Measurements from ENCODE around the gene CYP3A5. TPM values are rescaled to one million over a fixed set of nuclear protein-coding genes. Genes with fewer than 3 reads are reported as not detected.
A peak's percentile ranks its signal among the peaks of the same experiment; 100 is the strongest.
"Not testable (repeated sequence)": the region's sequence is repeated elsewhere in the genome, so short reads cannot be mapped to it uniquely, and the experiment has no call there.

CYP3A5 gene
- total RNA-seq, 1 donor from 2014 or later = 1.0 TPM

DNA sequence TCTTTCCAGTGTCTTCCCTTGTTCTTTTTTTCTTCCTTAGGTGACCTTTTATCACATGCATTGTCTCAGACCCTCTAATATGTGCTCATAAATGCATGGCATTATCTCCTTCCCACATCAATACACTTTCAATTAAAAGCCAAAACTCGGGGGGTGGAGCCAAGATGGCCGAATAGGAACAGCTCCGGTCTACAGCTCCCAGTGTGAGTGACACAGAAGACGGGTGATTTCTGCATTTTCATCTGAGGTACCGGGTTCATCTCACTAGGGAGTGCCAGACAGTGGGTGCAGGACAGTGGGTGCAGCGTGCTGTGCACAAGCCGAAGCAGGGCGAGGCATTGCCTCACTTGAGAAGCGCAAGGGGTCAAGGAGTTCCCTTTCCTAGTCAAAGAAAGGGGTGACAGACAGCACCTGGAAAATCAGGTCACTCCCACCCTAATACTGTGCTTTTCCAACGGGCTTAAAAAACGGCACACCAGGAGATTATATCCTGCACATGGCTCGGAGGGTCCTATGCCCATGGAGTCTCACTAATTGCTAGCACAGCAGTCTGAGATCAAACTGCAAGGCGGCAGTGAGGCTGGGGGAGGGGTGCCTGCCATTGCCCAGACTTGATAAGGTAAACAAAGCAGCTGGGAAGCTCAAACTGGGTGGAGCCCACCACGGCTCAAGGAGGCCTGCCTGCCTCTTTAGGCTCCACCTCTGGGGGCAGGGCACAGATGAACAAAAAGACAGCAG lies 6.2 kb upstream of the CYP3A5 start:
- H3K27ac ChIP-seq (ENCODE audit: low read depth, low read length); H3K36me3 ChIP-seq (ENCODE audit: control insufficient read depth in 3 of 3, insufficient read depth in 3 of 3, low read length in 3 of 3); H3K4me3 ChIP-seq (ENCODE audit: low read length in 3 of 3); H3K9me3 ChIP-seq (ENCODE audit: control insufficient read depth in 3 of 3, low read length in 3 of 3); H3K27me3 ChIP-seq (ENCODE audit: control insufficient read depth in 3 of 3, insufficient read depth in 3 of 3, low read length in 3 of 3); H3K4me1 ChIP-seq (ENCODE audit: control insufficient read depth in 3 of 3, insufficient read depth in 3 of 3, low read length in 3 of 3); H3K9ac ChIP-seq (ENCODE audit: low read depth in 1 of 3, low read length in 3 of 3): not testable (repeated sequence)

DNA sequence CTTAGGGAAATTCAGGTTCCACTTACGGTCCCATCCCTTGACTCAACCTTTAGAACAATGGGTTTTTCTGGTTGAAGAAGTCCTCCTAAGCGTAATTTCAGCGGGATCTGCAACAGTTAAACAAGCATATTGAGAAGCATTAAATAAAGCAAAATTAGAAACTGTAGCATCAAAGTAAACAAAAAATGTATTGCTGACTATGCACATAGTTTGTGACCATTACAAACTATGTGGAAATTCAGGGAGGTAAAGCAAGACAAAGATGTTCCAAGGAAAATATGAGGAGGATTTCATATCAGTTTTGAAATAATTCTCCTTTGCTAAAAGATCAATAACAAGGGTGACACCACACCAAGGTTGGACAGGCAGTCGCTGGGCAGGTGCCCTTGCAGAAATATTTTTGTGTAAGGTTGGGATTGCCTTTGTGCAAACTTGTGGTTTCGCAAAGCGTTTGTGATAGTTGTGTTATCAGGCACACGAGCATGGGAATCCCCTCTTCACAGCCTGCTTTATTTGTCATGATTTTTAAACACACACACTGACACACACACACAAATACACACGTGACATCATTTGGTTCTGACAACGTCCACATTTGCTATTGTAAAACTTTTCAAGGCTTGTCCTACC lies 5.4 kb upstream of the CYP3A5 start:
- Histone ChIP-seq H3K4me1 (ENCODE audit: control insufficient read depth in 3 of 3, insufficient read depth in 3 of 3, low read length in 3 of 3) (no peaks in the 10 kb centered on the region), H3K4me3 (ENCODE audit: low read length in 3 of 3) (no peak overlapping the region), H3K9ac (ENCODE audit: low read depth in 1 of 3, low read length in 3 of 3) (no peak overlapping the region)

DNA sequence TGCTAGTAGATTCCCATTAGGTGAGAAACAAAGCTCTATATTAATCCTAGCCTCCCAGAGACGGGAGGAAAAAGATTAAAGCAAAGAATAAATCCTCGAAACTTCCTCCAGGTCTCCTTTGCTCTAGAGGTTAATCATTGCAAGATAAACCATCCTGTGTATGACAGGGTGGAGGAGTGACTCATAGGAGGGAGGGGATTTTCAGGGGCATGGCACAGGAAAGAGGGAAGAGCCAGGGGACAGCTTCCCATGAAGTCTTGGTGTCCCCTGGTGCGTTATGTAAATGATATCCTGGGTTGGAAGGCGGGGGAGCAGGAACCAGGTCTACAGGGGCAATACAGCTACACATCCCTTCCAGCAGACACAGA lies 780 bp downstream of the CYP3A5 start:
- Histone ChIP-seq H3K36me3 (ENCODE audit: control insufficient read depth in 3 of 3, insufficient read depth in 3 of 3, low read length in 3 of 3) (no peaks in the 10 kb centered on the region), H3K4me1 (ENCODE audit: control insufficient read depth in 3 of 3, insufficient read depth in 3 of 3, low read length in 3 of 3) (peaks cover 6 to 15% (median 8%) of the 10 kb centered on the region in 3 donors), H3K4me3 (ENCODE audit: low read length in 3 of 3) (peak overlapping the region in 1 of 3 donors; percentile 33), H3K27me3 (ENCODE audit: control insufficient read depth in 3 of 3, insufficient read depth in 3 of 3, low read length in 3 of 3) (no peaks in the 10 kb centered on the region), H3K9ac (ENCODE audit: low read depth in 1 of 3, low read length in 3 of 3) (no peak overlapping the region), H3K27ac (ENCODE audit: low read depth, low read length) (no peak overlapping the region), H3K9me3 (ENCODE audit: control insufficient read depth in 3 of 3, low read length in 3 of 3) (peaks cover 0 to 3% (median 0%) of the 10 kb centered on the region in 3 donors)

More for the DNA sequence above, 5.4 kb upstream of the CYP3A5 start:
- Histone ChIP-seq H3K9me3 (ENCODE audit: control insufficient read depth in 3 of 3, low read length in 3 of 3) (peaks cover 0 to 3% (median 0%) of the 10 kb centered on the region in 3 donors), H3K27ac (ENCODE audit: low read depth, low read length) (no peak overlapping the region), H3K36me3 (ENCODE audit: control insufficient read depth in 3 of 3, insufficient read depth in 3 of 3, low read length in 3 of 3) (no peaks in the 10 kb centered on the region), H3K27me3 (ENCODE audit: control insufficient read depth in 3 of 3, insufficient read depth in 3 of 3, low read length in 3 of 3) (no peaks in the 10 kb centered on the region)

DNA sequence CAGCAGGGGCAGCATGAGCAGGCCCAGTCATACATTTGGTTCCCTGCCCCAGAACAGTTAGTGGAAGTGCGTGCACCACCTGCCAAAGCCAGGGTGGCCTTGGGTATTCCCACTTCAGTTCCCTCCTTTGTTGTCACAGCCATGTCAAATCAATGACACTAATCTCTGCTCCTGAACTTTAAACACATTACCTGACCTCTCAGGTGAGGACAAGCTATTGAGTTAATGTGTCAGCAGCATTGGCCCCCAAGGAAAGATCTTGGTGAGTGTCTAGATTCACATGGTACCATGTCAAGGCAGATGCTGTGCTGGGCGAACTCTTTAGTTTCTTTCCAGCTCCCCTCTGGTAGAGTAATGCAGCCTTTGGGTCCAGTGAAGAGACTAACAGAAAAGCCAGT lies 2.1 kb downstream of the CYP3A5 start:
- Histone ChIP-seq H3K9ac (ENCODE audit: low read depth in 1 of 3, low read length in 3 of 3) (no peak overlapping the region), H3K4me1 (ENCODE audit: control insufficient read depth in 3 of 3, insufficient read depth in 3 of 3, low read length in 3 of 3) (peaks cover 6 to 15% (median 8%) of the 10 kb centered on the region in 3 donors), H3K36me3 (ENCODE audit: control insufficient read depth in 3 of 3, insufficient read depth in 3 of 3, low read length in 3 of 3) (no peaks in the 10 kb centered on the region), H3K27ac (ENCODE audit: low read depth, low read length) (no peak overlapping the region), H3K9me3 (ENCODE audit: control insufficient read depth in 3 of 3, low read length in 3 of 3) (peaks cover 0 to 3% (median 0%) of the 10 kb centered on the region in 3 donors), H3K4me3 (ENCODE audit: low read length in 3 of 3) (no peak overlapping the region), H3K27me3 (ENCODE audit: control insufficient read depth in 3 of 3, insufficient read depth in 3 of 3, low read length in 3 of 3) (no peaks in the 10 kb centered on the region)

DNA sequence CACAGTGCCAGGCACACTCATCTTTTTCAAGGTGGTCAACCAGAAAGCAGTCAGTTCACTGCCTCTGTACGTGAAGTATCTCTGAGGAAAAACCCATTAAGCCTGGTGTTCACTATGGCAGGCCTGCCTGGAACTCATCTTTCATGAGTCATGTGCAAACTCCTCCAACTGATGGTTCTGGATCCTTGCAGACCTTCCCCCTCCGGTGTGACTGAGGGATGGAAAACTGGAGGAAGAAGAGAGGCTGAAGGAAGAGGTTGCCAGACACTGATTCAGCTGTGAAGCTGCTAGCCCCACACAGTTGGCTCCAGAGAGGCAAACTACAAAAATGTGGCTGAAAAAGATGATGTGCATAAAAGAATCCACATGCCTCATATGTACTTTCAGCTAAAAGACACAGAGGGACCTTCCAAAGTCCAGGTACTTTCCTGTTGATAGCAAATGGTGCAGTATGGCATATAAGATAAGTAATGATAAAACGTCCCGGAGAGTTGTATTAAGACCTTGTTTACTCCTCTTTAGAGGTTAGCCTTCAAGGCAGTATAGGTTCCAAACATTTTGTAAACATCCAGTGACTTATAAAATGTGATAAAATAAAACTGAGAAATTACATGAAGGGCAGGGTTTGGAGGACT lies 2.7 kb downstream of the CYP3A5 start:
- Histone ChIP-seq H3K9me3 (ENCODE audit: control insufficient read depth in 3 of 3, low read length in 3 of 3) (peaks cover 0 to 3% (median 0%) of the 10 kb centered on the region in 3 donors), H3K4me3 (ENCODE audit: low read length in 3 of 3) (no peak overlapping the region), H3K9ac (ENCODE audit: low read depth in 1 of 3, low read length in 3 of 3) (no peak overlapping the region)

DNA sequence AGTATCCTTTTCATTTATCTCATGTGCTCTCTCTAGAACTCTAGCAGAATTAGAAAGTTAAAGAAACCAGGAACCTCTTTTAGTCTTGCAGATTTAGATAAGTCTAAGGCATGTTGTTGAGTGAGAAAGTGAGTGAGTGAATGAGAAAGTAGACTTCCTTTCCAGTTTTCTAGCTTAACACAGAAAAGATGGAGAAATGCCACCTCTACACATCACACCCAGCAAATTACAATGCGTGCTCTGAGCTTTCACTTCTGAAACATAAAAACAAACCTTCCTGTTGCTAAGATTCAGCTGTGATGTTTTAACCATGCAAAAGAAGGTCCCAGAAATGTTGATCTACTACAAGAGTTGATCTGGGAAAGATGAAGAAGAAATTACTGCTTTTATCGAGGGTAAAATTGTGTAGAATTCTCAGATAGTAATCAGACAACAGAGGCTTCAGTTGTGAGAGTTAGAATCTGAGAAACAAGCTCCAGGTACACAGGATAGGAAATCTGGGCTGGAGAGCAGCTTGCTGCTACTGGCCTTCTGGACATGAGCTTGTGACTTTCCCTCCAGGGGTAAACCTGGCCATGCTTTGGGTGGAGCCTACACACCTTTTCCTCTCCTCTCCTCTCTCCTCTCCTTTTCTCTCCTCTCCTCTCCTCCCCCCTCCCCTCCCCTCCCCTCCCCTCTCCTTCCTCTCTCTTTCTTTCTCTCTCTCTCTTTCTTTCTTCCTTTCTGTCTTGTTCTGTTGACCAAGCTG lies 4.6 kb downstream of the CYP3A5 start:
- peaks cover 6 to 15% (median 8%) of the 10 kb centered on the region in 3 donors for H3K4me1 ChIP-seq (ENCODE audit: control insufficient read depth in 3 of 3, insufficient read depth in 3 of 3, low read length in 3 of 3)
- H3K4me3 ChIP-seq (ENCODE audit: low read length in 3 of 3) = no peak overlapping the region
- no peaks in the 10 kb centered on the region for H3K36me3 ChIP-seq (ENCODE audit: control insufficient read depth in 3 of 3, insufficient read depth in 3 of 3, low read length in 3 of 3)
- H3K9me3 ChIP-seq (ENCODE audit: control insufficient read depth in 3 of 3, low read length in 3 of 3) = no peaks in the 10 kb centered on the region
- H3K27me3 ChIP-seq (ENCODE audit: control insufficient read depth in 3 of 3, insufficient read depth in 3 of 3, low read length in 3 of 3) = no peaks in the 10 kb centered on the region
- H3K27ac ChIP-seq (ENCODE audit: low read depth, low read length) = no peak overlapping the region
- no peak overlapping the region for H3K9ac ChIP-seq (ENCODE audit: low read depth in 1 of 3, low read length in 3 of 3)

More for the DNA sequence above, 2.7 kb downstream of the CYP3A5 start:
- no peak overlapping the region for H3K27ac ChIP-seq (ENCODE audit: low read depth, low read length)
- H3K4me1 ChIP-seq (ENCODE audit: control insufficient read depth in 3 of 3, insufficient read depth in 3 of 3, low read length in 3 of 3) = peaks cover 6 to 15% (median 8%) of the 10 kb centered on the region in 3 donors
- H3K27me3 ChIP-seq (ENCODE audit: control insufficient read depth in 3 of 3, insufficient read depth in 3 of 3, low read length in 3 of 3) = no peaks in the 10 kb centered on the region
- no peaks in the 10 kb centered on the region for H3K36me3 ChIP-seq (ENCODE audit: control insufficient read depth in 3 of 3, insufficient read depth in 3 of 3, low read length in 3 of 3)

DNA sequence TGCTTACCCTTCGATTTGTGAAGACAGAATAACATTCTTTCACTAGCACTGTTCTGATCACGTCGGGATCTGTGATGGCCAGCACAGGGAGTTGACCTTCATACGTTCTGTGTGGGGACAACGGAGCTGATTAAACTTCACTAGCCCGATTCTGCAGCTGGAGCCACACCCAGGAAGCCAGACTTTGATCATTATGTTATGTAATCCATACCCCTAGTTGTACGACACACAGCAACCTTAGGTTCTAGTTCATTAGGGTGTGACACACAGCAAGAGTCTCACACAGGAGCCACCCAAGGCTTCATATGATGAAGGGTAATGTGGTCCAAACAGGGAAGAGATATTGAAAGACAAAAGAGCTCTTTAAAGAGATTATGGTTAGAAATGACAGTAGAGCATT lies 7.2 kb downstream of the CYP3A5 start:
- Histone ChIP-seq H3K4me3 (ENCODE audit: low read length in 3 of 3) (no peak overlapping the region), H3K9me3 (ENCODE audit: control insufficient read depth in 3 of 3, low read length in 3 of 3) (no peaks in the 10 kb centered on the region), H3K9ac (ENCODE audit: low read depth in 1 of 3, low read length in 3 of 3) (no peak overlapping the region), H3K4me1 (ENCODE audit: control insufficient read depth in 3 of 3, insufficient read depth in 3 of 3, low read length in 3 of 3) (peaks cover 0 to under 1% (median 0%) of the 10 kb centered on the region in 3 donors), H3K27me3 (ENCODE audit: control insufficient read depth in 3 of 3, insufficient read depth in 3 of 3, low read length in 3 of 3) (no peaks in the 10 kb centered on the region), H3K27ac (ENCODE audit: low read depth, low read length) (no peak overlapping the region), H3K36me3 (ENCODE audit: control insufficient read depth in 3 of 3, insufficient read depth in 3 of 3, low read length in 3 of 3) (no peaks in the 10 kb centered on the region)

DNA sequence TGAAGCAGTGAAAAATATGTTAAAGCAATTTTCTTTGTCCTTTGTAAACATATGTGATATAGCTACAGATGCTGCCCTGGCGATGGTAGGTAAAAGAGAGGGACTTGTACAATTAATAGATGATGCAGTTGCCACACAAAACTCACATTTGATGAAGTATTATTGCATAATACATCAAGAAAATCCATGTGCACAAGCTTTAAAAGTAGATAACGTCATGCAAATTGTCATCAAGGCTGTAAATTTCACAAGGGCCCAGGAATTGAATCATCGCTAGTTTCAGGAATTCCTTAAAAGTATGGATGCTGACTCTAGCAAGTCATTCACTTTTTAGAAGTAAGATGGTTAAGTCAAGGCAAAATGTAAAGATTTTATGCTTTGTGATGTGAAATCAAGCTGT lies 10.0 kb downstream of the CYP3A5 start:
- H3K4me1 ChIP-seq (ENCODE audit: control insufficient read depth in 3 of 3, insufficient read depth in 3 of 3, low read length in 3 of 3) = no peaks in the 10 kb centered on the region
- no peaks in the 10 kb centered on the region for H3K9me3 ChIP-seq (ENCODE audit: control insufficient read depth in 3 of 3, low read length in 3 of 3)
- no peak overlapping the region for H3K4me3 ChIP-seq (ENCODE audit: low read length in 3 of 3)
- H3K36me3 ChIP-seq (ENCODE audit: control insufficient read depth in 3 of 3, insufficient read depth in 3 of 3, low read length in 3 of 3) = no peaks in the 10 kb centered on the region
- no peaks in the 10 kb centered on the region for H3K27me3 ChIP-seq (ENCODE audit: control insufficient read depth in 3 of 3, insufficient read depth in 3 of 3, low read length in 3 of 3)
- H3K27ac ChIP-seq (ENCODE audit: low read depth, low read length) = no peak overlapping the region
- H3K9ac ChIP-seq (ENCODE audit: low read depth in 1 of 3, low read length in 3 of 3) = no peak overlapping the region

DNA sequence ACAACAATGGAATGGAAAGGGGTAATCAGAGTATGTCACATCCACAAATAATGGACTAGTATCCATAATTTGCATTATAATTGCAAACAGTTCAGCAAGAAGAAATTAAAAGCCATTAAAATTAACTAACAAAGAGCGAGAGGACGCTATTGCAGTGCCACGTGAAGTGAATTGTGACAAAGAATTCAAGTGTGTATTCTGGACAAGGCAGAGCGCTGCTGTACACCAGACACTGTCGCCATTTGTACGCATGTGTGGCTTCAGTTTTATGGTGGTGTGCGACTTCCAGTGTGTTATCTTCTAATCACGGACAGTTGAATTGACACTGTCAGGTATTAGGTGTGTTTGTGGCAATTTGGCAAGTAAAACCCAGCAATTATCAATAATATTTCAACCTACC lies 11.3 kb downstream of the CYP3A5 start:
- Histone ChIP-seq H3K4me3 (ENCODE audit: low read length in 3 of 3) (no peak overlapping the region), H3K27me3 (ENCODE audit: control insufficient read depth in 3 of 3, insufficient read depth in 3 of 3, low read length in 3 of 3) (no peaks in the 10 kb centered on the region), H3K9me3 (ENCODE audit: control insufficient read depth in 3 of 3, low read length in 3 of 3) (no peaks in the 10 kb centered on the region), H3K9ac (ENCODE audit: low read depth in 1 of 3, low read length in 3 of 3) (no peak overlapping the region), H3K27ac (ENCODE audit: low read depth, low read length) (no peak overlapping the region), H3K4me1 (ENCODE audit: control insufficient read depth in 3 of 3, insufficient read depth in 3 of 3, low read length in 3 of 3) (no peaks in the 10 kb centered on the region), H3K36me3 (ENCODE audit: control insufficient read depth in 3 of 3, insufficient read depth in 3 of 3, low read length in 3 of 3) (no peaks in the 10 kb centered on the region)

Measured in skeletal muscle tissue (tissue), 4 donors.